GM13977 (cell line): Measurements from ENCODE around the gene SH3BGRL2.

Source experiments
- DNase-seq: peaks from one replicate; pipeline ENCODE4 v3.0.0; 2012; ENCODE audit warnings: low spot score
- in situ Hi-C: fragments of 300-500 bp; cut with MboI; formaldehyde crosslinking; loops from one replicate; pipeline ENCODE4 v1.12.0; 2022; ENCODE audit warnings: low sequenced_read_pairs, low pct_unique_long_range_greater_than_20kb, mixed read lengths, inconsistent platforms; ENCODE audit not compliant: unreplicated experiment
- TF ChIP-seq, protein P1 (sequence below): IDR thresholded peaks from 2 replicates; pipeline ENCODE4 v1.5.1; 2012; ENCODE audit warnings: mild to moderate bottlenecking, control low read depth; ENCODE audit not compliant: insufficient read depth; ENCODE audit errors: extremely low read depth, missing control alignments

The SH3BGRL2 gene

DNA sequence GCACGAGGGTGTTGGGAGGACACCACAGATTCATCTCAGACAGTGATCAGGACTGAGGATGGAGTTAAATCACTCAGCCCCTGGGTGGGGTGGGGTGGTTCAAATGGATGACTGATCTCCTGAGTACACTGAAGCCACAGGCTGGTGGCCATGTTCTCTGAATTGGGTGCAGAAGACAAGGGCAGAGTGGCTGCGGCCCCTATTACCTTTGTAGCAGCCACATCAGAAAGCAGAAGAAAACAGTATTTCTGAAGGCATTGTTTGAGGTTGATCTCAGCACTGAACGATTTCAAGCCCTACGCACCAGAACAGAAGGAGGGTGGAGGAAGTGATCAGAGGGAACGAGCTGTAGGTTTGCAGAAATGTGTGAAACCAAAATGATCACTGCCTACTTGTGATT is 71.6 kb downstream of the SH3BGRL2 start:
- TF ChIP-seq, protein P1, sequence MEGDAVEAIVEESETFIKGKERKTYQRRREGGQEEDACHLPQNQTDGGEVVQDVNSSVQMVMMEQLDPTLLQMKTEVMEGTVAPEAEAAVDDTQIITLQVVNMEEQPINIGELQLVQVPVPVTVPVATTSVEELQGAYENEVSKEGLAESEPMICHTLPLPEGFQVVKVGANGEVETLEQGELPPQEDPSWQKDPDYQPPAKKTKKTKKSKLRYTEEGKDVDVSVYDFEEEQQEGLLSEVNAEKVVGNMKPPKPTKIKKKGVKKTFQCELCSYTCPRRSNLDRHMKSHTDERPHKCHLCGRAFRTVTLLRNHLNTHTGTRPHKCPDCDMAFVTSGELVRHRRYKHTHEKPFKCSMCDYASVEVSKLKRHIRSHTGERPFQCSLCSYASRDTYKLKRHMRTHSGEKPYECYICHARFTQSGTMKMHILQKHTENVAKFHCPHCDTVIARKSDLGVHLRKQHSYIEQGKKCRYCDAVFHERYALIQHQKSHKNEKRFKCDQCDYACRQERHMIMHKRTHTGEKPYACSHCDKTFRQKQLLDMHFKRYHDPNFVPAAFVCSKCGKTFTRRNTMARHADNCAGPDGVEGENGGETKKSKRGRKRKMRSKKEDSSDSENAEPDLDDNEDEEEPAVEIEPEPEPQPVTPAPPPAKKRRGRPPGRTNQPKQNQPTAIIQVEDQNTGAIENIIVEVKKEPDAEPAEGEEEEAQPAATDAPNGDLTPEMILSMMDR, result no peak

DNA sequence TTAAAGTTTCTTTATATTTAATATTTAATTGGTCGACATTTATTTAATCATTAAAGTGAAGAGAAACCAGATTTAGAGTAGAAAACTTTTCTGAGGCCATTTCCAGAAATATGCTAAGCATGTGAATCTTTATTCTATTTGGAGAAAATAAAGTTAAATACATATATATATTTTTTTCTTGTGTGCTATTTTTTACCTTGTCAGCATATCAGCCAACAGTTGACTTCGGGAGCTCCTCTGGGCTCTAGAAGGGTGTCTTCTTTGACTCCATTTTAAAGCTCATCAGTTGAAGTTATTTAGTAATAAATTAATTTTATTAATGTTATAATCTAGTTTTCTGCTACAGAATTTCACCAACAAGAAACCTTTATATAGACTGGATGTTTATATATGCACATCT is 73.1 kb downstream of the SH3BGRL2 start:
- no peak for DNase-seq
- in situ Hi-C loops, result loop anchor here (25.0 kb wide), 1 partner anchor 592 kb away; no protein-coding TSS in a partner anchor

More for the DNA sequence above, 71.6 kb downstream of the SH3BGRL2 start:
- no peak for DNase-seq
- in situ Hi-C loops, result loop anchor here (25.0 kb wide), 1 partner anchor 590 kb away; no protein-coding TSS in a partner anchor

DNA sequence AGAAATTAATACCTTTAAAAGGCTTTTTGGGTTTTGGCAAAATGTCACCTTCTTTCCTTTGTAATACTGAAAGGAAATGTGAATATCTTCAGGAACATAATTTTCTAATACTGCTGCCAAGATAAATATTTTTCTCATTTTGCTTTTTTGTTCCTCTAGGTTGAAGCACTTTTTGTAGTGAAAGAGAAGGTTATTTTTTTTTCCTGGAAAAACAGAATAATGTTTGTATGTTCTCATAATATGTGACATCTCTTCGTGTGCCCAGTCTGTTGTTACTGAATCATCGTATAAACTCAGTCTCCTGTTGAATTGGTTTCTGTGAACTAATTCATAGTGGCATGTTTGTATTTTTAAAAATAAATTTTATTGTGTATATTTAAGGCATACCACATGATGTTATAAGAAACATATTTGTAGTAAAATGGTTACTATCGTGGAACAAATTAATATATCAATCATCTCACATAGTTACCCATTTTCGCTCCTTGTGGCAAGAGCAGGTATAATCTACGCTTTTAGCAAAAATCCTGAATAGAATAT is 74.4 kb downstream of the SH3BGRL2 start:
- TF ChIP-seq, protein P1, result no peak
- DNase-seq, result no peak
- in situ Hi-C loops, result loop anchor here (25.0 kb wide), 1 partner anchor 593 kb away; no protein-coding TSS in a partner anchor

More for the DNA sequence above, 73.1 kb downstream of the SH3BGRL2 start:
- TF ChIP-seq, protein P1, result no peak

- in situ Hi-C loops, result loop anchor here (25.0 kb wide), 1 partner anchor 594 kb away; no protein-coding TSS in a partner anchor
- TF ChIP-seq, protein P1, result no peak
Measured at GRCh38 chr6:79706527-79706926, 75.4 kb downstream of the SH3BGRL2 start.

GRCh38 chr6:79707621-79708020 is 76.5 kb downstream of the SH3BGRL2 start:
- in situ Hi-C loops, result loop anchor here (25.0 kb wide), 1 partner anchor 595 kb away; no protein-coding TSS in a partner anchor
- no peak for DNase-seq
- TF ChIP-seq, protein P1, result no peak

More at GRCh38 chr6:79706527-79706926, 75.4 kb downstream of the SH3BGRL2 start:
- DNase-seq, result no peak

DNA sequence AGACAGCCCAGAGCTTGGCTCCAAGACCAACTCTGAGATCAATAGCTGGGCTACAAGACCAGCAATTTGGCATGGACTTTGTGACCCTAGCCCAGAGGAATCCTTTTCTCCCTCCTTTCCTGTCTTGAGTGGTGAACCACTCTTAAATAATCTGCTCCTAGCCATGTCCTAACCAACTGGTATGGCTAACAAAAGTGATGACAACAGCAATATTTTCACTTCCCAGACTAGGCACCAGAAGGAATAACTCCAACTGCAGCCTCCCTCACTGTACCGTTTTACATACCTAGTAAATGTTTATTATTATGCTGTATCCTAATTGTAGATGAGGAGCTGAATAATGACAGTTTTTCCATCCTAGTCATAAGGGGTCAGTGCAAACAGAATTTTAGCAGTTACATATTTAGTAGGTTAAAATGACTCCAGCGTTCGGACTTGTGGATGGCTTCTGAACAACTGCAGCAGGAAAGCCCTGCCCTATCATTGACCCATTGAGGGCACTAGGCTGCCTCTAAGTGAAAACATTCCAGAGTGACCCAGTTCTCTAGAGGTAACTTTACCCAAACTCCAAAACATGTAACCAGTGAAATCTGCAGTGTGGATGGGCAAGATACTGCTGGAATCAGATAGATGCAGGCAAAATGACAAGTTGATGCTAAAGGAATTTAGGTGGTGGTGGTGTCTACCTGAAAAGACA is 77.1 kb downstream of the SH3BGRL2 start:
- no peak for DNase-seq
- TF ChIP-seq, protein P1, result no peak
- in situ Hi-C loops, result loop anchor here (25.0 kb wide), 1 partner anchor 596 kb away; no protein-coding TSS in a partner anchor
